NCI-H2196 (cell line): ENCODE measurements around the gene IGF1R.

Experiments
- DNase-seq: peaks from one replicate; lab custom pipeline; 2025; ENCODE audit not compliant: unreplicated experiment; lab: John Stamatoyannopoulos, UW

Gene IGF1R

DNA sequence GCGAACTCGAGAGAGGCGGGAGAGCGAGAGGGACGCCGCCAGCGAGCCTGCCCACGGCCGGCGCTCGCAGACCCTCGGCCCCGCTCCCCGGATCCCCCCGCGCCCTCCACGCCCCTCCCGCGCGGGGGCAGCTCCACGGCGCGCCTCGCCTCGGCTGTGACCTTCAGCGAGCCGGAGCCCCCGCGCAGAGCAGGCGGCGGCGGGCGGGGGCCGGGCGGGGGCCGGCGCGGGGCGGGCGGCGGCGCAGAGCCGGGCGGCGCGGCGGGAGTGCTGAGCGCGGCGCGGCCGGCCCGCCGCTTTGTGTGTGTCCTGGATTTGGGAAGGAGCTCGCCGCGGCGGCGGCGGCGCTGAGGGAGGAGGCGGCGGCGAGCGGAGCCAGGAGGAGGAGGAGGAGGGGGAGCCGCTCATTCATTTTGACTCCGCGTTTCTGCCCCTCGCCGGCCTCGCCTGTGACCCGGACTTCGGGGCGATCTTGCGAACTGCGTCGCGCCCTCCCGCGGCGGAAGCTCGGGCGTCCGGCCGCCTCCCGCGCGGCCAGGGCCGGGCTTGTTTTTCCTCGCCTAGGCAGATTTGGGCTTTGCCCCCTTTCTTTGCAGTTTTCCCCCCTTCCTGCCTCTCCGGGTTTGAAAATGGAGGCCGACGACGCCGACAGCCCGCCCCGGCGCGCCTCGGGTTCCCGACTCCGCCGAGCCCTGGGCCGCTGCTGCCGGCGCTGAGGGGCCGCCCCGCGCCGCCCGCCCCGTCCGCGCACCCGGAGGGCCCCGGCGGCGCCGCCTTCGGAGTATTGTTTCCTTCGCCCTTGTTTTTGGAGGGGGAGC lies 524 bp downstream of the IGF1R start:
- peak; percentile 13 for DNase-seq

DNA sequence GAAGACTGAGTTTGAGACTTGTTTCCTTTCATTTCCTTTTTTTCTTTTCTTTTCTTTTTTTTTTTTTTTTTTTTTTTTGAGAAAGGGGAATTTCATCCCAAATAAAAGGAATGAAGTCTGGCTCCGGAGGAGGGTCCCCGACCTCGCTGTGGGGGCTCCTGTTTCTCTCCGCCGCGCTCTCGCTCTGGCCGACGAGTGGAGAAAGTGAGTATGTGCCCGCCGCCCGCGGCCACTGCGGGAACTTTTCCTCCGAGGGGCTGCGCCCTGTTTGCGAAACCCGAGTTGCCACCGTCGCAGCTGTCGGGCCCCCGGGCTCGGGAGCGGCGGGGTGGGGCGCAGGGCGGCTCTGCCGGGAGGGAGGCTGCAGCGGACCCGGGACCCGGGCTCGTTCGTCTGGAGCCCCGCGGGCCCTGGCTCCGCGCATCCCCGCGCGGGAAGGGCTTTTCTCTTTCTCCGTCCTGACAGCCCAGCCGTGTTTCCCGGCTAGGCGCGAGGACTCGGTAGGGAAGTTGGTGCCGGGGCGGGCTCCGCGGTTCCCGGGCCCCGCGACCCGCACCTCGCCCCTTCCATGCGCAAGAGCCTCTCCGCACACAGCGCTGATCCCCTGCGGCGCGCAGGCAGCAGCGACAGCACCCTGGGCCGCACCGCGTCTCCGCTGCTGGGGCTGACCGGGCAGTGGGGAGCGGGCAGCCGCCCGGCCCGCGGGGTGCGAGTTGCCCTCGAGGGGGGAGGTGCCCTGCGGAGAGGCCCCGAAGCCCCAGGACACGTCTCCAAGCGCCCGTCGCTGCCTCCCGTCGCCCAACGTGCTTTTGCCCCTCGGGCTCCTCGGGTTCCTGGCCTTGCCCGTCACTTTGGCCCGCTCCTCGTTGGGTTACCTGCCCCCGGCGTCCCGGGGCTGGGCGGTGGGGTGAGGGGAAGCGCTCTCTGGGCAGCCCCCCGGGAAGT lies 1.4 kb downstream of the IGF1R start:
- DNase-seq = no peak

DNA sequence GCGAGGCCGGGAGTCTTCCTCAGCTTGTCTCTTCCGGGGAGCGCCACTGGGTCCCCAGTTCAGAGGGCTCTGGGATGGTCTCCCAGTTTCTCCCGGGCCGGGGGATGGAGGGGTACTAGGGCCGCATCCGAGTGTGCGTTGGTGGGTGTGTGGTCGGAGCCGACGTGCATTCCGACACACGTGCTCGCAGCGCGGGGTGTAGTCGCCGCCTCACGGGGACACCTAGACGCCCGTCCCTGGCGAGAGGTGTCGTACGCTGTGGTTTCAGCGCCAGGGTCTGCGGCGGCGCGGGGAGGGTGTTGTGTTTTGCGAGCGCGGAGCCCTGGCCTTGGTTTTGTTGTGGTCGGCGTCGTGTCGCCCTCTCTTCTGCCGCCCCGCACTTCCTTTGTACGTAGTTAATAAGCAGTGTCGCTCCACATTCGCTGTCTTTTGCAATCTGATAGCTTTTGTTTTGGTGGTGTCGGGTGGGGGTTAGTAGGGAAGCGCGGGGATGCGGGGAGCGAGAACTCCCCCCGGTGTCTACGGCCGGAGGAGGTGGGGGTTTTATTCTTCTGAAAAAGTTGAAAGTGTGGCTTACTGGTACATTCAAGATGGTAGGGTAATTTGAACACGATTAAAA lies 2.2 kb downstream of the IGF1R start:
- DNase-seq = no peak

- DNase-seq = no peak
Observed at GRCh38 chr15:98651036-98651481, 2.7 kb downstream of the IGF1R start.

GRCh38 chr15:98651581-98652220 lies 3.4 kb downstream of the IGF1R start:
- DNase-seq = no peak

- no peak for DNase-seq
Observed at GRCh38 chr15:98653686-98654085, 5.3 kb downstream of the IGF1R start.

DNA sequence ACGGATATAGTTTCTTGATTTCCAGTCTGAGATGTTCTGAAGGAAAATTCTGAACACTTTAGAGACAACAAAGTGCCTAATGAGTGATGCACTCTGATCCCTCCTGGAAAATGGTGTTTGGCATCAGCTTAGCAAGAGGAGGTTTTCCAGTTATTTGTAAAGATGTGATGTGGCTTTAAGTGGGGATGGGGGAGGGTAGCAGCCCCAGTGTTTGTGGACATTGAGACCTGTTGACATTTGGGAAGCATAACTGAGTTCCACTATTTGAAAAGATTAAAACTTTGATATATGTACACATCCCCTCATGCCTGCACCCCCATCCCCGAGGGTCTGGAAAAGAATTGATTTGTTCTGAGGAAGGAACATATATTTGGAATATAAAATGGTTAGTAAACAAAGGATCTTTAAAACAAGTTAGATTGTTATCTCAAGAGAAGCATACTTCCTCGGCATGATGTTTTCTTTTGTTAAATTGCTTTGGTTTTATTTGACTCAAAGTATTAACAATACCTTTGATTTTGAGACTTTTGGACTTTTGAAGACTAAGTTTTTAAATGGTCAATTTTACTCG lies 6.5 kb downstream of the IGF1R start:
- no peak for DNase-seq

DNA sequence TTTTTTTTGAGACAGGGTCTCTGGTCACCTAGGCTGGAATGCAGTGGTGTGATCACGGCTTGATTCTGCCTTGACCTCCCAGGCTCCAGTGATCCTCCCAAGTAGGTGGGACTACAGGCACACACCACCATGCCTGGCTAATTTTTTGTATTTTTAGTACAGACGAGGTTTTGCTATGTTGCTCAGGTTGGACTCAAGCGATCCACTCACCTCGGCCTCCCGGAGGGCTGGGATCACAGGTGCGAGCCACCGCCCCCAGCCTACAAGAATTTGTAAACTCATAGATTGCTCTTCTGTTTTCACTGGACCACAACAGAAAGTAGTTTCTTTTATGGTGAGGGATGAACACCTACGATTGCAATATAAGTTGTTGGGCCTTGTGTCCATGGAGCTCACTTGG lies 7.4 kb downstream of the IGF1R start:
- DNase-seq = no peak

- no peak for DNase-seq
Observed at GRCh38 chr15:98657721-98658120, 9.4 kb downstream of the IGF1R start.

DNA sequence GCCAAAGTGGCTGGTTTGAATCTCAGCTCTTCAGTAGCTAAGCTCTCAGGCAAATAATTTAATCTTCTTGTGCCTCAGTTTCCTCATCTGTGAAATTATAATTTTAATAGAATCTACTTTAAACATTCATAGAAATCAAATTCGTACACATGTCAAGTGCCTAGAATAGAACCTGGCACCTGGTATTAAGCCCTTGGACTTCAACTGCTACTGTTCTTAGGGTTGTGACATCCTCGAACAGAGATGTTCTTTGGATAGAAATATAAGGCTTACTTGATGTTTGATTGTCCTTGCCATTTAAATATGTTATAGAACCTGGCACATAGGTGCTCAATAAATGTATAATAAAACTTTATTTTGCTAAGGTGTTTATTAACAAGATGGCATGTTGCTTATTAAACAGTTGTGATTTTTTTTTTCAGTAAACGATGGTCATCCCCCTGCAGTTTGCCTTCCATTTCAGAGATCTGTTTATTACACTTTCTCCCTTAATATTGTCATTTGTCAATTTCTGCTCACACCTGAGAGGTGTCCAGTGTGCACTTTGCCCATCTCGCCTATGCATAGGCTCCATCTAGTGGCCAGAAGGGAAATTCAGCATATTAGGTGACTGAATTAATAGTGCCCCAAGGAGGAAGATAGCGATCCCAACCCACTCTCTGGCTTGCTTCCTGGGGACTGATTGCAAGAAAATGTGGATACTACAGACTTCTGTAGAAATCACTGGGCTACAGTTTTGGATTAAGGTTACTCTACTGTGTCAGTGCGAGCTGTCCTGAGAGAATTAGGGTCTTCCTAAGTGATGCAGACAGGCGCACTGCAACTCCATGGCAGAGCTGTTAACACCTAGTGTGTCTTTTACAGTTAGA lies 10.7 kb downstream of the IGF1R start:
- DNase-seq = peak; percentile 42

DNA sequence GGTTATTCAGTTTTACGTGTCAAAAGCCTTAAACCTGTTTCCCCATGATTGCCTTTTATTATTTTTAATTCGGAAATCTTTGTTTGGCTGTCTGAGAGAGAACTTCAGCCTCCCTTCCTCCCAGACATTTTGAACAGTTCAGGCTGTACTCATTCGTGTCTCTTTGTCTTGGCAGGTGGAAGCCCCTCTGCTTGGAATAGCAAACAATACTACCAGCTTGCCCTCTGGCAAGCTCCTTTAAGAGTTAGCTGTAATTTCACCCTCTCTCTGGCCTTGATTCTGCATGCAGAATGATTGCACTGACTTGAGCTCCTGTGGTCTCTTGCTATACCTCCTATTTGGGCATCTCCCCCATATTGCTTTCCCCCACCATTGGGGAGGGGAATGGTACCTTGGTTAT lies 11.7 kb downstream of the IGF1R start:
- DNase-seq = no peak

DNA sequence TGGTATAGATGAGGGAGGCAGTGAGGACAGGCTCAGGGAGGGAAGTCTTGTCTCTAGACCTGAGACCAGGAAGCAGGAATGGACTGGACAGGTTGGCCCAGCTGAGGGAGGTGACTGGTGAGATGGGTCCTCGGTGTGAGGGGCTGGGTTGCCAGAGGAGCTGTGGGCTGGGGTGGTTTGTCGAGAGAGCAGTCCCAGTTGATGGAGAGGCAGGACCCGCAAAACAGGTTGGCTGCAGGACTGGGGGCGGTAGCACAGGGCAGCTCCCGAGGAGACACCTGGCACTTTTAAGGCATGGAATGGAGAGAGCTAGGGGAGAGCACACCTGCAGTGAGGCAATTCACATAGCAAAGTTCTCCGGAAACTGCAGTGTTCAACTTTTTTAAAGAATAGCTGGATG lies 14.7 kb downstream of the IGF1R start:
- DNase-seq = no peak

DNA sequence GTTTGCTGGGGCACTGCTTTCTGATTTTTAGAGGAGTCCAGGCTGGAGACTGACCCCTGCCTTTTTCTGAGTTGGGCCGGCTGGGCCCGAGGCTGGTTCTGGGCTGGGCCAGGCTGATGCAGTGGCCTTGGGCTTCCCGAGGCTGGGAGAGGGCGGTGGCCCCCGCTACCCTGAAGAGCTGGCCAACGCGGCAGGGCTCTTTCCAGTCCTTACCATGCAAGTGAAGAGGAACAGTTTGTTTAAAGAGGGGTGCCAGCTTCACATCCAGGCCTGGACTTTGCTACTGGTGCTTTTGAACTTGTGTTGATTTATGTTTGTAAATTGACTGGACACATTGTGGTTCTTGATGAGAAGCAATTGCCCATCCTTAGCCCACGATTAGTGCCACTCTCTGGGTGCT lies 15.3 kb downstream of the IGF1R start:
- DNase-seq = no peak

- DNase-seq = no peak
Observed at GRCh38 chr15:98666441-98666840, 18.1 kb downstream of the IGF1R start.

- DNase-seq = no peak
Observed at GRCh38 chr15:98666841-98667240, 18.5 kb downstream of the IGF1R start.

DNA sequence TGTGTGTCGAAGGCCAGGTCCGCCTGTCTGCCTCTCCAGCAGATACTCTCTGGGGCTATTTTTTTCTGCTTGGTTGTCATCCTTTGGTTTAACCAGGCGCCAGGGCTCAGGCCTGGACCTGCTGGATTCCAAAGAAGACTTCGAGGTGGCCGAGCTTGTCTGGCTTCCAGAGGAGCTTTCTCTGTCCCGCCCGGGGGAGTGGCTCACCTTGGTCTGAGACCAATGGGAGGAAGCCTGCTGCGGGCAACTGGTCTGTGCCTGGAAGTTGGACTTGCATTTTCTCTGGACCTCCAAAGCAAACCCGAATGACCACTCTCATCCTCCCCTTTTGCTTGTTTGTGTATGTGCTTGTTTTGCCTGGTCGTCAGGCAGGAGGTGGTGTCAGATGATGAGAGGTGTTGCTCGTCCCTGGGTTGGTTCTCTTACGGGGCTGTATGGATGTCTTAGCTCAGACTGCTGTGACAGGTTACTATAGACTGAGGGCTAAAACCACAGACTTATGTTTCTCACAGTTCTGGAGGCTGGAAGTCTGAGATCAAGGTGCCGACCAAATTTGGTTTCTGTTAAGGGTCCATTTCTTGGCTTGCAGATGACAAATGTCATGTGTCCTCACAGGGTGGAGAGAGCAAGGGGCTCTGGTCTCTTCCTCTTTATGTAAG lies 19.3 kb downstream of the IGF1R start:
- DNase-seq = no peak

GRCh38 chr15:98668566-98669308 lies 20.4 kb downstream of the IGF1R start:
- DNase-seq = no peak

DNA sequence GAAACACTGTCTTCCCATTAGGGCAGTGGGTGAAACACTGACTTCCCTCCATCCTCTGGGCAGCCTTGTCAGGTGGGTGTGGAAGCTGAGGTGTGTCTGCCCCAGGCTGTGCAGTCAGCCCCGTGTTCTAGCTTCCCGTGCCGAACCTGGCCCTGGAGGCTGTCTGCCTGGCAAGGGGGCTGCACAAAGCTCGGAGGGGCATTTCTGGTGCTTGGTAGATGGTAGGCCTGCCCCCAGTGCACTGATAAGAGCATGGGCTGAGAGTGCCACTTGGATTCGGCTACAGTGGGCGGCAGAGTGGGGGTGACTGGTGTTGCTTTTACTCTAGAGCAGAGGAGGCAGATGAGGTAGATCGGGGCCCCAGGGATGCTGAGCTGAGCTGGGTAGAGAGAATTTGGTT lies 21.3 kb downstream of the IGF1R start:
- DNase-seq = no peak
